Ascending aorta (tissue), 2 donors: Measurements from ENCODE around the gene PRH1. TPM values are rescaled to one million over a fixed set of nuclear protein-coding genes. Genes with fewer than 3 reads are reported as not detected.

Experiments
- DNase-seq, 2 donors: peaks; one replicate each; pipeline ENCODE4 v3.0.0-alpha.2; 2019; ENCODE audit warnings: low spot score in 2 of 2
- H3K27ac ChIP-seq, 2 donors: fragments of 200-600 bp; sonication (generic); one replicate each; pipeline ENCODE4 v1.5.1; 2016 to 2017; ENCODE audit warnings: mild to moderate bottlenecking in 1 of 2
- H3K27me3 ChIP-seq: fragments of 200-600 bp; sonication (generic); one replicate; pipeline ENCODE4 v1.5.1; 2017
- H3K36me3 ChIP-seq, 2 donors: fragments of 200-600 bp; sonication (generic); one replicate each; pipeline ENCODE4 v1.5.1; 2016
- H3K4me1 ChIP-seq, 2 donors: fragments of 200-600 bp; sonication (generic); one replicate each; pipeline ENCODE4 v1.5.1; 2016 to 2017; ENCODE audit warnings: mild to moderate bottlenecking in 1 of 2
- H3K4me3 ChIP-seq, 2 donors: fragments of 200-600 bp; sonication (generic); one replicate each; pipeline ENCODE4 v1.5.1; 2016 to 2017; ENCODE audit warnings: mild to moderate bottlenecking in 1 of 2
- H3K9me3 ChIP-seq, 2 donors: fragments of 200-600 bp; sonication (generic); one replicate each; pipeline ENCODE4 v1.5.1; 2016
- intact Hi-C: fragments of 100-400 bp; cut with DNase I; formaldehyde crosslinking; loops from one replicate; pipeline ENCODE4 v1.15.1; 2023
- total RNA-seq: library from RNA; depleted of rRNA; stranded (reverse); fragments of >200 nt; gene quantifications from one replicate; pipeline ENCODE4 v1.1.0, GENCODE V29; 2016
- TF ChIP-seq, protein P1 (sequence below), 3 experiments: fragments of 200-600 bp in 2 of 3; fragments of 450-650 bp in 1 of 3; sonication (generic) in 2 of 3; IDR thresholded peaks; one replicate each; pipeline ENCODE4 v1.5.1; 2016 to 2019; ENCODE audit warnings: antibody characterized with exemption in 3 of 3, mild to moderate bottlenecking in 1 of 3, moderate library complexity in 1 of 3

The PRH1 gene
- total RNA-seq, 1 donor from 2014 or later: not detected

DNA sequence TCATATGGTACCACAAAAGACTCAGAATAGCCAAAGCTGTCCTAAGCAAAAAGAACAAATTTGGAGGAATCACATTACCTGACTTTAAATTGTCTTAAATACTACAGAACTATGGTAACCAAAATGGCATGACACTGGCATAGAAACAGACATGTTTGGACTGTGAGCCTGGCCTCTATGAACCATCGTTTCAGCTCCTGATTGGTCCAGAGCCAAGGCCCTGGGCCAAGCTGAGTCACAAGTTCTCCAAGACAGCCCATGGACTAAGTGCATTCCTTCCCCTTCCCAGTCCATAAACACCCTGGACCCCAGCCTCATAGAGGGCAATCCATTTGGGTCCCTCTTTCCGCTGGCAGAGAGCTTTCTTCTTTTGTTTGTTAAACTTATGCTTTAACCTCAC, 22.7 kb downstream of the PRH1 start:
- DNase-seq: no peak
- Histone ChIP-seq H3K27ac (no peak overlapping the region), H3K4me1 (no peaks in the 10 kb centered on the region), H3K9me3 (peaks cover 0 to 42% of the 10 kb centered on the region in 2 donors), H3K36me3 (peaks cover 0 to 13% of the 10 kb centered on the region in 2 donors), H3K27me3 (no peaks in the 10 kb centered on the region), H3K4me3 (no peak overlapping the region)
- TF ChIP-seq, protein P1, sequence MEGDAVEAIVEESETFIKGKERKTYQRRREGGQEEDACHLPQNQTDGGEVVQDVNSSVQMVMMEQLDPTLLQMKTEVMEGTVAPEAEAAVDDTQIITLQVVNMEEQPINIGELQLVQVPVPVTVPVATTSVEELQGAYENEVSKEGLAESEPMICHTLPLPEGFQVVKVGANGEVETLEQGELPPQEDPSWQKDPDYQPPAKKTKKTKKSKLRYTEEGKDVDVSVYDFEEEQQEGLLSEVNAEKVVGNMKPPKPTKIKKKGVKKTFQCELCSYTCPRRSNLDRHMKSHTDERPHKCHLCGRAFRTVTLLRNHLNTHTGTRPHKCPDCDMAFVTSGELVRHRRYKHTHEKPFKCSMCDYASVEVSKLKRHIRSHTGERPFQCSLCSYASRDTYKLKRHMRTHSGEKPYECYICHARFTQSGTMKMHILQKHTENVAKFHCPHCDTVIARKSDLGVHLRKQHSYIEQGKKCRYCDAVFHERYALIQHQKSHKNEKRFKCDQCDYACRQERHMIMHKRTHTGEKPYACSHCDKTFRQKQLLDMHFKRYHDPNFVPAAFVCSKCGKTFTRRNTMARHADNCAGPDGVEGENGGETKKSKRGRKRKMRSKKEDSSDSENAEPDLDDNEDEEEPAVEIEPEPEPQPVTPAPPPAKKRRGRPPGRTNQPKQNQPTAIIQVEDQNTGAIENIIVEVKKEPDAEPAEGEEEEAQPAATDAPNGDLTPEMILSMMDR (IDR thresholded peaks at IDR 0.05): no peak
- intact Hi-C loops: no loop called here

DNA sequence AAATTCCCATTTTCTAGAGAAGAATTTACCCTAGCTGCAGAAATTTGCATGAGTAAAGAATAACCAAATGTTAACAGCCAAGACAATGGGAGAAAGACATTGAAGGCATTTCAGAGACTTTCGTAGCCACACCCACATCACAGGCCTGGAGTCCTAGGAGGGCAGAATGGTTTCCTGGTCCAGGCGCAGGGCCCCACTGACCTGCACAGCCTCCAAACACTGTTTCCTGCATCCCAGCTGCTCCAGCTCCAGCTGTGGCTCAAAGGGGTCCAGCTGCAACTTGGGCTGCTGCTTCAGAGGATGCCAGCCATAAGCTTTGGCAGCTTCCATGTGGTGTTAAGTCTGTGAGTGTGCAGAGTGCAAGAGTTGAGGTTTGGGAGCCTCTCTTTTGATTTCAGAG, 28.2 kb downstream of the PRH1 start:
- no peak overlapping the region for H3K4me3 ChIP-seq
- H3K36me3 ChIP-seq: peaks cover 0 to 21% of the 10 kb centered on the region in 2 donors
- peaks cover 0 to 18% of the 10 kb centered on the region in 2 donors for H3K9me3 ChIP-seq
- TF ChIP-seq, protein P1 (IDR thresholded peaks at IDR 0.05): no peak
- intact Hi-C loops: no loop called here
- H3K4me1 ChIP-seq: no peaks in the 10 kb centered on the region
- H3K27me3 ChIP-seq: no peaks in the 10 kb centered on the region
- no peak for DNase-seq
- no peak overlapping the region for H3K27ac ChIP-seq

DNA sequence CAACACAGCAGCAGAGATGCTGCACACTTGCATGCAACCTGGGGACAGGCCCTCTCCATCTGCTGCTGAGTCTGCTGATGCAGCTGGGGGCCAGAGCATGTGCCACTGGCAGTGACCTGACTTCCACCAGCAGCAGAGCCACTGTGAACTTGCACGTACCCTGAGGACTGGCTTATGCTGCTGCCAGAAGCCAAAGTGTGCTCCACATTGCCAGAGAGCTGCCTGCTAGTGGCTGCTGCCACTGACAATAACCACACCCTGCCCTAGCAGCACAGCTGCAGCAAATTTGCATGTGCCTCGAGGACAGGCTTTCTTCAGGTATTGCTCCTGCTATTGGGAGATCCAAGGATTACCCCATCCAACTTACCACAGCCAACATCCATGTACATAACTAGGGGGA, 30.3 kb downstream of the PRH1 start:
- DNase-seq: no peak
- Histone ChIP-seq H3K4me1 (no peaks in the 10 kb centered on the region), H3K4me3 (no peak overlapping the region), H3K36me3 (peaks cover 0 to 15% of the 10 kb centered on the region in 2 donors), H3K27me3 (no peaks in the 10 kb centered on the region), H3K27ac (no peak overlapping the region), H3K9me3 (peaks cover 0 to 18% of the 10 kb centered on the region in 2 donors)
- intact Hi-C loops: no loop called here
- TF ChIP-seq, protein P1 (IDR thresholded peaks at IDR 0.05): no peak

DNA sequence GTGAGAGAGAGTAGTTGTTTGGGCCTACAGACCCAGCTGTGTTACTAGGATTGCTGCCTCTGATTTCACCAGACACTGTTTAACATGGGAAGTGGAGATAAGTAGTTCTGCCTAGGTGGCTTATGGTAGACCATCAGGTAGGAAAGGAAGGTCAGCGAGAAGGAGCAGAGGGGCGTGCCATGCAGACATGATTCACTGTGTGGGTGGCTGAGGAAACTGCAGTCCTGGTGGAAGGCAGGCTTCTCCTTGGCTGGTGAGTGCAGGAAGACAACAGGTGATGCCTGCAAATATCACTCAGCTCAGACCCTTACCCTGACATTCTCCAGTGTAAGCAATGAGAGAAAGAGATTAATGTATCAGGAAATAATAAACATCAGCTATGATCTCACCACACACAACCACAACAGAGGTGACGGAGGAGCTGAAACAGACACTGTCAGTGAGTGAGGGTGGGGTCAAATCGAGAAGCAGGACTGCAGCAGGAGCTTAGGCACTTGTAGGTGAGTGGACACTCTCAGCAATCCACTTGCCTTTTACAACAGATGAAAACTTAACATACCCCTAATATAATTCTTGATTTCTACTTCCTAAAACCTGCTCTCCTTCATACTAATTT, 32.7 kb downstream of the PRH1 start:
- H3K4me3 ChIP-seq: no peak overlapping the region
- no peak for DNase-seq
- H3K27ac ChIP-seq: no peak overlapping the region
- intact Hi-C loops: no loop called here
- no peaks in the 10 kb centered on the region for H3K27me3 ChIP-seq
- TF ChIP-seq, protein P1 (IDR thresholded peaks at IDR 0.05): no peak
- peaks cover 0 to 8% of the 10 kb centered on the region in 2 donors for H3K36me3 ChIP-seq
- H3K9me3 ChIP-seq: peaks cover 0 to 5% of the 10 kb centered on the region in 2 donors
- H3K4me1 ChIP-seq: no peaks in the 10 kb centered on the region

DNA sequence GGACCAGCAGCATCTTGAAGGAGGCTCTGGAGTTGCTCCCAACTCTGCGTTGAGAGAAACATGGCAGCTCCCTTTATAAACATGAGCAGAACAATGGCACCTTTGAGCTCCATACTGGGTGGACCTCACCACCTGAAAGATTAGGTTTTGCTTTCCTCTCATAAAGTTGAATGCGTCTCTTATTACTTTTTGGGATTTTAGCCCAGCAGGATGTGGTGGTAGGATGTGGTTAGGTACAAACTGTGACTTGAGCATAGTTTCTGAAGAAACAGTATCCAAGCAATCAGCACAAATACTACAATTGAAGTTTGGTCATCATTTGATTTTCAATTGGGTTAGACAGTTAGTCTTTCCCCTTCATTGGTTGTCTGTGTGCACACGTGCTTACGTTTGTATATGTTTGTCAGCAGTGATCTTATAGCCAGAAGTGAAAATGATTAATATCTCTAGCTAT, 34.6 kb downstream of the PRH1 start, which contains the start of gene PRR4:
Gene PRR4, minus strand, starts transcription at position 51 of the 454 bp plus-strand sequence. Its CDS starts 38 bp downstream, at position 13.
- no peaks in the 10 kb centered on the region for H3K9me3 ChIP-seq
- no peaks in the 10 kb centered on the region for H3K4me1 ChIP-seq
- no peak for DNase-seq
- no peak within 1 kb of the TSS for H3K27ac ChIP-seq
- TF ChIP-seq, protein P1 (IDR thresholded peaks at IDR 0.05): no peak
- H3K4me3 ChIP-seq: no peak within 1 kb of the TSS
- H3K36me3 ChIP-seq: no peaks in the 10 kb centered on the region
- intact Hi-C loops: no loop called here
- H3K27me3 ChIP-seq: no peaks in the 10 kb centered on the region
